B cell (primary cell): ENCODE measurements around the gene BCAR3. TPM values are rescaled to one million over a fixed set of nuclear protein-coding genes. Genes with fewer than 3 reads are reported as not detected.

Experiments
- ATAC-seq: fragments of 200-7000 bp; cut with Tn5 transposase; one replicate; pipeline ENCODE4 v1.10.0; 2021; ENCODE audit warnings: low read depth, mild to moderate bottlenecking, moderate number of reproducible peaks, moderate library complexity
- CTCF ChIA-PET: fragments of 350-600 bp; sonication (Branson Sonifier 250); formaldehyde crosslinking; loops from one replicate; lab custom pipeline; 2021; ENCODE audit warnings: antibody characterized with exemption, inconsistent platforms; lab: Charles Lee
- POLR2A ChIA-PET: fragments of 350-600 bp; sonication (Branson Sonifier 250); formaldehyde crosslinking; loops from one replicate; lab custom pipeline; 2021; ENCODE audit warnings: antibody characterized with exemption; lab: Charles Lee
- DNase-seq: peaks from one replicate; pipeline ENCODE4 v3.0.0; 2013
- H2AFZ ChIP-seq: 2 replicates; pipeline ENCODE4 v1.6.1; 2012; ENCODE audit warnings: mild to moderate bottlenecking, low read depth, low read length; ENCODE audit not compliant: insufficient read depth, poor library complexity, severe bottlenecking
- H3K27ac ChIP-seq, 2 donors: 1 replicate in 1 of 2; 2 replicates in 1 of 2; pipeline ENCODE4 v1.5.1; 2012 to 2013; ENCODE audit warnings: low read length in 2 of 2, mild to moderate bottlenecking in 2 of 2, moderate library complexity in 1 of 2
- H3K27me3 ChIP-seq, 4 experiments: fragments of 200-600 bp in 1 of 4; sonication (generic) in 1 of 4; replicated peaks in 1 of 4; 1 replicate in 2 of 4; 2 replicates in 2 of 4; pipeline versions ENCODE4 v1.6.1 to v1.7.0; 2013 to 2016; ENCODE audit warnings: low read length in 3 of 4, mild to moderate bottlenecking in 2 of 4, mixed read lengths in 1 of 4, moderate library complexity in 1 of 4; ENCODE audit not compliant: insufficient read depth in 4 of 4, control insufficient read depth in 3 of 4; ENCODE audit errors: control extremely low read depth in 1 of 4
- H3K36me3 ChIP-seq, 2 experiments: replicated peaks in 1 of 2; 1 replicate in 1 of 2; 2 replicates in 1 of 2; pipeline versions ENCODE4 v1.6.1 to v1.7.1; 2013; ENCODE audit warnings: low read length in 1 of 2; ENCODE audit not compliant: insufficient read depth in 2 of 2, control insufficient read depth in 1 of 2; ENCODE audit errors: control extremely low read depth in 1 of 2, extremely low read depth in 1 of 2
- H3K4me1 ChIP-seq, 2 donors: fragments of 200-600 bp in 1 of 2; sonication (generic) in 1 of 2; 1 replicate in 1 of 2; 2 replicates in 1 of 2; pipeline versions ENCODE4 v1.5.1 to v1.6.1; 2013 to 2017; ENCODE audit warnings: low read length in 2 of 2; ENCODE audit not compliant: control insufficient read depth in 2 of 2, insufficient read depth in 2 of 2
- H3K4me2 ChIP-seq: replicated peaks from 2 replicates; pipeline ENCODE3; 2012; ENCODE audit warnings: mild to moderate bottlenecking, low read depth, low read length; ENCODE audit not compliant: poor library complexity, severe bottlenecking
- H3K4me3 ChIP-seq, 5 experiments: fragments of 200-600 bp in 1 of 5; sonication (generic) in 1 of 5; 1 replicate in 3 of 5; 2 replicates in 2 of 5; pipeline versions ENCODE4 v1.5.1 to v1.7.0; 2011 to 2016; ENCODE audit warnings: low read length in 4 of 5, mild to moderate bottlenecking in 4 of 5, low read depth in 2 of 5, control low read depth in 1 of 5, moderate library complexity in 1 of 5; ENCODE audit not compliant: insufficient read depth in 1 of 5; ENCODE audit errors: control extremely low read depth in 1 of 5, extremely low read depth in 1 of 5
- H3K79me2 ChIP-seq: fragments of 200-600 bp; sonication (generic); one replicate; pipeline ENCODE4 v1.6.0; 2016; ENCODE audit warnings: low read length; ENCODE audit not compliant: control insufficient read depth, insufficient read depth
- H3K9ac ChIP-seq: fragments of 200-600 bp; sonication (generic); 2 replicates; pipeline ENCODE4 v1.6.1; 2017; ENCODE audit warnings: mild to moderate bottlenecking, low read length, moderate library complexity
- H3K9me3 ChIP-seq, 3 donors: one replicate each; pipeline versions ENCODE4 v1.6.1 to v1.7.1; 2013; ENCODE audit warnings: low read length in 2 of 3; ENCODE audit not compliant: control insufficient read depth in 2 of 3, insufficient read depth in 1 of 3; ENCODE audit errors: control extremely low read depth in 1 of 3
- H4K20me1 ChIP-seq: 2 replicates; pipeline ENCODE4 v1.6.0; 2012; ENCODE audit warnings: mild to moderate bottlenecking, low read length; ENCODE audit not compliant: insufficient read depth, control insufficient read depth, poor library complexity, severe bottlenecking
- H3K27ac Mint-ChIP-seq: one replicate; pipeline ENCODE4 v1.8.0; 2021; ENCODE audit warnings: mixed read lengths
- H3K27me3 Mint-ChIP-seq: one replicate; pipeline ENCODE4 v1.8.0; 2021; ENCODE audit warnings: mixed read lengths
- H3K4me1 Mint-ChIP-seq: one replicate; pipeline ENCODE4 v1.8.0; 2021; ENCODE audit warnings: mixed read lengths
- H3K4me3 Mint-ChIP-seq: one replicate; pipeline ENCODE4 v1.8.0; 2021; ENCODE audit warnings: mixed read lengths
- H3K9me3 Mint-ChIP-seq: one replicate; pipeline ENCODE4 v1.8.0; 2022; ENCODE audit warnings: mixed read lengths; ENCODE audit not compliant: insufficient read depth
- CTCF ChIP-seq: fragments of 200-600 bp; IDR thresholded peaks from one replicate; pipeline ENCODE4 v1.8.0; 2022; ENCODE audit warnings: antibody characterized with exemption, mild to moderate bottlenecking
- EZH2 ChIP-seq: IDR thresholded peaks from 2 replicates; pipeline ENCODE4 v1.6.1; 2012; ENCODE audit warnings: borderline replicate concordance, low read depth, mild to moderate bottlenecking, moderate library complexity, low read length; ENCODE audit not compliant: insufficient read depth, poor library complexity, severe bottlenecking
- WGBS: methylation state at CpG from one replicate; pipeline ENCODE4 v1.1.5; 2013; ENCODE audit warnings: missing lambda C conversion rate; ENCODE audit not compliant: insufficient coverage; 5-methylcytosine and 5-hydroxymethylcytosine counted together
- intact Hi-C: fragments of 100-400 bp; cut with micrococcal nuclease; formaldehyde crosslinking; loops from one replicate; pipeline ENCODE4 v1.10.0; 2022
- polyA plus RNA-seq: library from polyadenylated mRNA; depleted of rRNA; stranded (reverse); fragments of >200 nt; gene quantifications from 2 replicates; pipeline ENCODE4 v1.2.3, GENCODE V29; 2012
- total RNA-seq, 2 donors: library from RNA; stranded (reverse); fragments of 120-200 nt in 1 of 2; gene quantifications; 1 replicate in 1 of 2; 2 replicates in 1 of 2; pipeline versions ENCODE4 v1.2.3 to v1.2.4, GENCODE V29; 2013 to 2022

Gene BCAR3
- total and polyA plus RNA-seq, 2 donors (not counting 1 experiment from before 2014, with no cell fraction given): 6.7 to 13.0 TPM

GRCh38 chr1:93533677-93534076, 148.0 kb downstream of the BCAR3 start:
- H3K27ac ChIP-seq: no peak overlapping the region
- H3K9ac ChIP-seq: no peak overlapping the region
- H3K27ac Mint-ChIP-seq: no peak overlapping the region
- H3K4me3 ChIP-seq: no peak overlapping the region
- no peak for DNase-seq
- H3K9me3 Mint-ChIP-seq: no peaks in the 10 kb centered on the region
- ATAC-seq: no peak
- CTCF ChIA-PET: no interaction called here
- TF ChIP-seq CTCF: no peak
- TF ChIP-seq EZH2: no peak
- H3K4me1 Mint-ChIP-seq: no peaks in the 10 kb centered on the region
- no peak overlapping the region for H3K4me3 Mint-ChIP-seq
- H3K4me1 ChIP-seq: no peaks in the 10 kb centered on the region
- no peaks in the 10 kb centered on the region for H3K27me3 ChIP-seq
- no peaks in the 10 kb centered on the region for H3K79me2 ChIP-seq
- H3K36me3 ChIP-seq: peaks cover 0 to 5% of the 10 kb centered on the region in 2 experiments
- H3K27me3 Mint-ChIP-seq: no peaks in the 10 kb centered on the region
- no peaks in the 10 kb centered on the region for H3K9me3 ChIP-seq
- H3K4me2 ChIP-seq: no peak overlapping the region
- intact Hi-C loops: no loop called here
- no peaks in the 10 kb centered on the region for H4K20me1 ChIP-seq
- POLR2A ChIA-PET: no interaction called here
- H2AFZ ChIP-seq: no peak overlapping the region

GRCh38 chr1:93532780-93533378, 148.8 kb downstream of the BCAR3 start:
- no peaks in the 10 kb centered on the region for H3K79me2 ChIP-seq
- no peak overlapping the region for H3K4me2 ChIP-seq
- no peak overlapping the region for H3K4me3 ChIP-seq
- DNase-seq (no peak), ATAC-seq (no peak)
- WGBS: no CpG with 5 or more reads among the region's 3 CpGs
- POLR2A ChIA-PET: no interaction called here
- no peak overlapping the region for H2AFZ ChIP-seq
- no peaks in the 10 kb centered on the region for H4K20me1 ChIP-seq
- no peak overlapping the region for H3K9ac ChIP-seq
- H3K4me1 ChIP-seq: no peaks in the 10 kb centered on the region
- Mint-ChIP-seq H3K4me1 (no peaks in the 10 kb centered on the region), H3K27me3 (no peaks in the 10 kb centered on the region), H3K4me3 (no peak overlapping the region), H3K27ac (no peak overlapping the region), H3K9me3 (no peaks in the 10 kb centered on the region)
- no peaks in the 10 kb centered on the region for H3K27me3 ChIP-seq
- no peaks in the 10 kb centered on the region for H3K9me3 ChIP-seq
- no peak overlapping the region for H3K27ac ChIP-seq
- CTCF ChIA-PET: no interaction called here
- intact Hi-C loops: no loop called here
- peaks cover 0 to 5% of the 10 kb centered on the region in 2 experiments for H3K36me3 ChIP-seq
- TF ChIP-seq EZH2 (no peak), CTCF (no peak)
